ENCODE results near the gene NR5A2.

- no peak for TF ChIP-seq SUZ12 (IDR thresholded peaks at IDR 0.05)
- no peak for TF ChIP-seq ARNT (IDR thresholded peaks at IDR 0.05)
- TF ChIP-seq SP1 (IDR thresholded peaks at IDR 0.05) = no peak
- no peak for TF ChIP-seq NFRKB (IDR thresholded peaks at IDR 0.05)
- no peak for TF ChIP-seq ELF4 (IDR thresholded peaks at IDR 0.05)
- no peak for TF ChIP-seq HDGF (IDR thresholded peaks at IDR 0.05; ENCODE audit: borderline replicate concordance)
- no peak for TF ChIP-seq FOXK2 (IDR thresholded peaks at IDR 0.05)
- no peak for TF ChIP-seq FOXM1 (IDR thresholded peaks at IDR 0.05; ENCODE audit: borderline replicate concordance)
- TF ChIP-seq, protein P1, sequence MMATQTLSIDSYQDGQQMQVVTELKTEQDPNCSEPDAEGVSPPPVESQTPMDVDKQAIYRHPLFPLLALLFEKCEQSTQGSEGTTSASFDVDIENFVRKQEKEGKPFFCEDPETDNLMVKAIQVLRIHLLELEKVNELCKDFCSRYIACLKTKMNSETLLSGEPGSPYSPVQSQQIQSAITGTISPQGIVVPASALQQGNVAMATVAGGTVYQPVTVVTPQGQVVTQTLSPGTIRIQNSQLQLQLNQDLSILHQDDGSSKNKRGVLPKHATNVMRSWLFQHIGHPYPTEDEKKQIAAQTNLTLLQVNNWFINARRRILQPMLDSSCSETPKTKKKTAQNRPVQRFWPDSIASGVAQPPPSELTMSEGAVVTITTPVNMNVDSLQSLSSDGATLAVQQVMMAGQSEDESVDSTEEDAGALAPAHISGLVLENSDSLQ (IDR thresholded peaks at IDR 0.05) = peak; percentile 64
- no peak for TF ChIP-seq LEF1 (IDR thresholded peaks at IDR 0.05; ENCODE audit: borderline replicate concordance)
- TF ChIP-seq BHLHE40 (IDR thresholded peaks at IDR 0.05; ENCODE audit: borderline replicate concordance) = no peak
- no peak for TF ChIP-seq TARDBP (IDR thresholded peaks at IDR 0.05)
- TF ChIP-seq CTBP1 (IDR thresholded peaks at IDR 0.05; ENCODE audit: borderline replicate concordance) = no peak
Observed at GRCh38 chr1:200198236-200198635, 170.7 kb downstream of the NR5A2 start.

Data from HEK293T (cell line).